Nephron (organoid): ENCODE measurements around the gene COL4A3.

Source experiments
- H3K27ac Mint-ChIP-seq, 3 experiments: 2 replicates each; pipeline ENCODE4 v1.8.0; 2020; ENCODE audit warnings: mixed read lengths in 3 of 3, mild to moderate bottlenecking in 2 of 3, moderate library complexity in 1 of 3
- H3K27me3 Mint-ChIP-seq: 2 replicates; pipeline ENCODE4 v1.8.0; 2021; ENCODE audit warnings: low read depth, mild to moderate bottlenecking, moderate library complexity, mixed read lengths
- H3K36me3 Mint-ChIP-seq: 2 replicates; pipeline ENCODE4 v1.8.0; 2020; ENCODE audit warnings: low read depth, mixed read lengths
- H3K4me1 Mint-ChIP-seq: 2 replicates; pipeline ENCODE4 v1.8.0; 2020; ENCODE audit warnings: mixed read lengths
- H3K4me3 Mint-ChIP-seq, 3 experiments: 2 replicates each; pipeline ENCODE4 v1.8.0; 2020; ENCODE audit warnings: mild to moderate bottlenecking in 3 of 3, mixed read lengths in 3 of 3, moderate library complexity in 2 of 3
- H3K9me3 Mint-ChIP-seq: 2 replicates; pipeline ENCODE4 v1.8.0; 2020; ENCODE audit warnings: mixed read lengths
- TF ChIP-seq, protein P1 (sequence below), 3 experiments: fragments of 200-600 bp; sonication (generic); IDR thresholded peaks; one replicate each; pipeline ENCODE4 v1.5.0; 2021; ENCODE audit warnings: antibody characterized with exemption in 3 of 3; ENCODE audit not compliant: unreplicated experiment in 3 of 3

COL4A3 gene

GRCh38 chr2:227237786-227238185 lies 73.4 kb downstream of the COL4A3 start:
- no peak overlapping the region for H3K27ac Mint-ChIP-seq
- no peaks in the 10 kb centered on the region for H3K36me3 Mint-ChIP-seq
- TF ChIP-seq, protein P1, sequence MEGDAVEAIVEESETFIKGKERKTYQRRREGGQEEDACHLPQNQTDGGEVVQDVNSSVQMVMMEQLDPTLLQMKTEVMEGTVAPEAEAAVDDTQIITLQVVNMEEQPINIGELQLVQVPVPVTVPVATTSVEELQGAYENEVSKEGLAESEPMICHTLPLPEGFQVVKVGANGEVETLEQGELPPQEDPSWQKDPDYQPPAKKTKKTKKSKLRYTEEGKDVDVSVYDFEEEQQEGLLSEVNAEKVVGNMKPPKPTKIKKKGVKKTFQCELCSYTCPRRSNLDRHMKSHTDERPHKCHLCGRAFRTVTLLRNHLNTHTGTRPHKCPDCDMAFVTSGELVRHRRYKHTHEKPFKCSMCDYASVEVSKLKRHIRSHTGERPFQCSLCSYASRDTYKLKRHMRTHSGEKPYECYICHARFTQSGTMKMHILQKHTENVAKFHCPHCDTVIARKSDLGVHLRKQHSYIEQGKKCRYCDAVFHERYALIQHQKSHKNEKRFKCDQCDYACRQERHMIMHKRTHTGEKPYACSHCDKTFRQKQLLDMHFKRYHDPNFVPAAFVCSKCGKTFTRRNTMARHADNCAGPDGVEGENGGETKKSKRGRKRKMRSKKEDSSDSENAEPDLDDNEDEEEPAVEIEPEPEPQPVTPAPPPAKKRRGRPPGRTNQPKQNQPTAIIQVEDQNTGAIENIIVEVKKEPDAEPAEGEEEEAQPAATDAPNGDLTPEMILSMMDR (IDR thresholded peaks at IDR 0.05; ENCODE audit: unreplicated experiment in 3 of 3), result no peak
- no peaks in the 10 kb centered on the region for H3K9me3 Mint-ChIP-seq
- H3K27me3 Mint-ChIP-seq, result peaks cover 5% of the 10 kb centered on the region
- H3K4me3 Mint-ChIP-seq, result no peak overlapping the region
- no peaks in the 10 kb centered on the region for H3K4me1 Mint-ChIP-seq

GRCh38 chr2:227238238-227239237 lies 74.1 kb downstream of the COL4A3 start:
- Mint-ChIP-seq H3K4me3 (no peak overlapping the region), H3K27me3 (peaks cover 5% of the 10 kb centered on the region), H3K4me1 (no peaks in the 10 kb centered on the region), H3K27ac (no peak overlapping the region), H3K9me3 (no peaks in the 10 kb centered on the region), H3K36me3 (no peaks in the 10 kb centered on the region)
- TF ChIP-seq, protein P1 (IDR thresholded peaks at IDR 0.05; ENCODE audit: unreplicated experiment in 3 of 3), result peak; percentile 94 to 97 (median 96)

DNA sequence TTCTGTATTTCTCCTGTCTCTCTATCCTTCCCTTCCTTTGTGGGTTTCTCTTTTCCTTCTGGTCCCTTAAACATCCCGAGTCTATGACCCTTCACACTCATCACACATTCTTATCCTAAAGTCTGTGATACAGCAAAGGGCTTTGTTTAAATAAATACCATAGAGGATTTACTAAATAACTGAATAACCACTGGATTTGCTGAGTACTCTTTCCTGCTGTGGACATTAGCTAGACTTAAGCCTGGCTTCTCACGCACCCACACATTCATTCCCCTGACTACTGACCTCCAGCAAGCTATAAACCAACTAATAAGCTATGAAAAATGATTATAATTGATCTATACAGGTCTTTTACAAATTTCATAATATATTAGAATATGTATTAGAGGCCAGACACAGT lies 76.6 kb downstream of the COL4A3 start:
- TF ChIP-seq, protein P1 (IDR thresholded peaks at IDR 0.05; ENCODE audit: unreplicated experiment in 3 of 3), result no peak
- Mint-ChIP-seq H3K9me3 (no peaks in the 10 kb centered on the region), H3K27me3 (peaks cover 5% of the 10 kb centered on the region), H3K4me1 (no peaks in the 10 kb centered on the region), H3K36me3 (no peaks in the 10 kb centered on the region), H3K4me3 (no peak overlapping the region), H3K27ac (no peak overlapping the region)

DNA sequence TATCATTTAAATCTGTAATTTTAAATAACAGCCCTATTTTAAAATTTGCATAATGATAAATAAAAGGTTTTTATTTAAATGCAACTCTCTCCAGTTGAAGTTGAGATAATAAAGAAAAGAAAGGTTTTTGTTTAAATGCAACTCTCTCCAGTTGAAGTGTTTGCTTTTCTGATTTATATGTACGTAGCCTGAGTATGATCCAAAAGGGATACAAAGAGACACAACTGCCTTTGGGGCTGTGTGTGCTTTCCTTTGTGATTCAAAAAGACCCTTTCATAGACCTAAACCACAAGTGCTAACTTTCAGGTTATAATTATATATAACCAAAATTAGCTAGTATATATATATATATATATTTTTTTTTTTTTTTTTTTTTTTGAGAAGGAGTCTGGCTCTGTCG lies 84.5 kb downstream of the COL4A3 start:
- Mint-ChIP-seq H3K4me3 (no peak overlapping the region), H3K36me3 (no peaks in the 10 kb centered on the region), H3K9me3 (no peaks in the 10 kb centered on the region), H3K27ac (no peak overlapping the region), H3K27me3 (no peaks in the 10 kb centered on the region), H3K4me1 (peaks cover 5% of the 10 kb centered on the region)
- TF ChIP-seq, protein P1 (IDR thresholded peaks at IDR 0.05; ENCODE audit: unreplicated experiment in 3 of 3), result no peak

DNA sequence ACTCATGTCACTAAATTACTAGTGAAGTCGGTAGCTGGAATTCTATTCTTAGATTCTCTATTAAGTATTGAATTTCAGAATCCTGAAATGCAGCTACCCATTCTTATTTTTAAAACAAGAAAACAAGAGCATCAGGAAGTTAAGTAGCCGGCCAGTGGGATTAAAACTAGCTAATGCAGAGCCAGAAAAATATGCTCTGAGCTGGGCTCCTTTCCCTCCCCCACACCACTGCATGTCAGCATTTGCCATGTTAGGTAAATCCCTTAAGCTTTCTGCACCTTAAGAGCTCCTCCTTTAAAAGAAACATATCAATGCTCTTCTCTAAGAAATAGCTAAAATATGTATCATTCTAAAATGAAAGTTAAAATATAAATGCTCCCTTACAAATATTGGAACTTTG lies 88.4 kb downstream of the COL4A3 start:
- peaks cover 5% of the 10 kb centered on the region for H3K4me1 Mint-ChIP-seq
- H3K4me3 Mint-ChIP-seq, result no peak overlapping the region
- no peaks in the 10 kb centered on the region for H3K27me3 Mint-ChIP-seq
- H3K36me3 Mint-ChIP-seq, result no peaks in the 10 kb centered on the region
- H3K27ac Mint-ChIP-seq, result no peak overlapping the region
- no peaks in the 10 kb centered on the region for H3K9me3 Mint-ChIP-seq
- TF ChIP-seq, protein P1 (IDR thresholded peaks at IDR 0.05; ENCODE audit: unreplicated experiment in 3 of 3), result no peak

GRCh38 chr2:227256605-227257004 lies 92.2 kb downstream of the COL4A3 start:
- peaks cover 5% of the 10 kb centered on the region for H3K4me1 Mint-ChIP-seq
- no peak overlapping the region for H3K4me3 Mint-ChIP-seq
- TF ChIP-seq, protein P1 (IDR thresholded peaks at IDR 0.05; ENCODE audit: unreplicated experiment in 3 of 3), result no peak
- no peak overlapping the region for H3K27ac Mint-ChIP-seq
- H3K9me3 Mint-ChIP-seq, result no peaks in the 10 kb centered on the region
- H3K36me3 Mint-ChIP-seq, result no peaks in the 10 kb centered on the region
- no peaks in the 10 kb centered on the region for H3K27me3 Mint-ChIP-seq
